ENCODE measurements around the gene CXXC5.
A peak's percentile ranks its signal among the peaks of the same experiment; 100 is the strongest.

The CXXC5 gene

GRCh38 chr5:139651853-139652787, 4.0 kb downstream of the CXXC5 start:
- peak; percentile 63 for DNase-seq

- DNase-seq: no peak
Measured at GRCh38 chr5:139652788-139653241, 4.7 kb downstream of the CXXC5 start.

- no peak for DNase-seq
Measured at GRCh38 chr5:139653616-139654015, 5.5 kb downstream of the CXXC5 start.

GRCh38 chr5:139654464-139654863, 6.3 kb downstream of the CXXC5 start:
- no peak for DNase-seq

- no peak for DNase-seq
Measured at GRCh38 chr5:139654871-139655491, 6.8 kb downstream of the CXXC5 start.

GRCh38 chr5:139655727-139656271, 7.7 kb downstream of the CXXC5 start:
- DNase-seq: no peak

- no peak for DNase-seq
Measured at GRCh38 chr5:139657363-139658321, 9.5 kb downstream of the CXXC5 start.

- no peak for DNase-seq
Measured at GRCh38 chr5:139658501-139658927, 10.4 kb downstream of the CXXC5 start.

- no peak for DNase-seq
Measured at GRCh38 chr5:139658928-139659667, 10.9 kb downstream of the CXXC5 start.

GRCh38 chr5:139659695-139660101, 11.5 kb downstream of the CXXC5 start:
- no peak for DNase-seq

GRCh38 chr5:139660105-139660922, 12.2 kb downstream of the CXXC5 start:
- DNase-seq: no peak

GRCh38 chr5:139660923-139661814, 13.0 kb downstream of the CXXC5 start:
- no peak for DNase-seq

GRCh38 chr5:139662617-139663016, 14.5 kb downstream of the CXXC5 start:
- DNase-seq: no peak

GRCh38 chr5:139663207-139664085, 15.3 kb downstream of the CXXC5 start:
- DNase-seq: no peak

- no peak for DNase-seq
Measured at GRCh38 chr5:139664086-139664693, 16.0 kb downstream of the CXXC5 start.

- no peak for DNase-seq
Measured at GRCh38 chr5:139664727-139665351, 16.7 kb downstream of the CXXC5 start.

GRCh38 chr5:139665626-139666025, 17.5 kb downstream of the CXXC5 start:
- no peak for DNase-seq

- DNase-seq: no peak
Measured at GRCh38 chr5:139666551-139666950, 18.4 kb downstream of the CXXC5 start.
